ENCODE measurements around the gene CLOCK.

Gene CLOCK

DNA sequence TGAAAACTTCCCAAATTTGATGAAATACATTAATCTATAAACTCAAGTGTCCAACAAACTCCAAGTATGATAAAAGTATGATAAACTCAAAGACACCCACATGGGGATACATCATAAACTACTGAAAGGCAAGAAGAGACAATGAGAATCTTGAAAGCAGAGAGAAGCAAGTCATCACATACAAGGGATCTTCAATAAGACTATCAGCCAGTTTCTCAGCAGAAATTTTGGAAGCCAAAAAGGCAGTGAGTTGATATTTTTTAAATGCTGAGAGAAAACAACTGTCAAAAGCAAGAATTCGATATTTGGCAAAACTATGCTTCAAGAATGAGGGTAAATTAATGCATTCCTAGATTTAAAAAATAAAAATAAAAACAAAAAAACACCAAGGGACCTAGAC is 28.8 kb upstream of the CLOCK start:
- H3K36me3 ChIP-seq (ENCODE audit: control insufficient read depth in 2 of 2, insufficient read depth in 1 of 2, low read length in 2 of 2), result no peaks in the 10 kb centered on the region
- no peaks in the 10 kb centered on the region for H3K4me1 ChIP-seq (ENCODE audit: control insufficient read depth, insufficient read depth, low read length)
- no peaks in the 10 kb centered on the region for H3K9me3 ChIP-seq (ENCODE audit: control insufficient read depth, insufficient read depth, low read depth, low read length)
- no peak overlapping the region for H3K27ac ChIP-seq (ENCODE audit: extremely low read depth, low read depth, low read length)
- POLR2A ChIA-PET, result no interaction called here
- no peak overlapping the region for H3K4me3 ChIP-seq (ENCODE audit: low read depth, low read length)
- CTCF ChIA-PET, result no interaction called here
- TF ChIP-seq TRIM28 (IDR thresholded peaks at IDR 0.05; ENCODE audit: borderline replicate concordance, low read length) (peak; percentile 85; the same call in 1 of the 2 replicates), ZNF354C (tag by site-specific recombination; IDR thresholded peaks at IDR 0.05; ENCODE audit: borderline replicate concordance, low read depth) (no peak), ZNF211 (tag by site-specific recombination; IDR thresholded peaks at IDR 0.05; ENCODE audit: low read depth) (no peak), REPIN1 (tag by site-specific recombination; IDR thresholded peaks at IDR 0.05; ENCODE audit: low read depth) (no peak), ZNF791 (tag by site-specific recombination; IDR thresholded peaks at IDR 0.05) (peak; percentile 98), SETDB1 (IDR thresholded peaks at IDR 0.05; ENCODE audit: insufficient read length, low read length) (peak; percentile 85), ZNF571 (tag by site-specific recombination; IDR thresholded peaks at IDR 0.05) (no peak), ZNF266 (tag by site-specific recombination; IDR thresholded peaks at IDR 0.05; ENCODE audit: low read depth) (no peak), FEZF1 (tag by site-specific recombination; IDR thresholded peaks at IDR 0.05) (no peak)
- TF ChIP-seq, protein P1, sequence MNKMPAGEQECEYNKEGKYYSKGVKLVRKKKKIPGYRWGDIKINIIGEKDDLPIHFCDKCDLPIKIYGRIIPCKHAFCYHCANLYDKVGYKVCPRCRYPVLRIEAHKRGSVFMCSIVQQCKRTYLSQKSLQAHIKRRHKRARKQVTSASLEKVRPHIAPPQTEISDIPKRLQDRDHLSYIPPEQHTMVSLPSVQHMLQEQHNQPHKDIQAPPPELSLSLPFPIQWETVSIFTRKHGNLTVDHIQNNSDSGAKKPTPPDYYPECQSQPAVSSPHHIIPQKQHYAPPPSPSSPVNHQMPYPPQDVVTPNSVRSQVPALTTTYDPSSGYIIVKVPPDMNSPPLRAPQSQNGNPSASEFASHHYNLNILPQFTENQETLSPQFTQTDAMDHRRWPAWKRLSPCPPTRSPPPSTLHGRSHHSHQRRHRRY (tag by site-specific recombination; IDR thresholded peaks at IDR 0.05), result no peak
- TF ChIP-seq, protein P2, sequence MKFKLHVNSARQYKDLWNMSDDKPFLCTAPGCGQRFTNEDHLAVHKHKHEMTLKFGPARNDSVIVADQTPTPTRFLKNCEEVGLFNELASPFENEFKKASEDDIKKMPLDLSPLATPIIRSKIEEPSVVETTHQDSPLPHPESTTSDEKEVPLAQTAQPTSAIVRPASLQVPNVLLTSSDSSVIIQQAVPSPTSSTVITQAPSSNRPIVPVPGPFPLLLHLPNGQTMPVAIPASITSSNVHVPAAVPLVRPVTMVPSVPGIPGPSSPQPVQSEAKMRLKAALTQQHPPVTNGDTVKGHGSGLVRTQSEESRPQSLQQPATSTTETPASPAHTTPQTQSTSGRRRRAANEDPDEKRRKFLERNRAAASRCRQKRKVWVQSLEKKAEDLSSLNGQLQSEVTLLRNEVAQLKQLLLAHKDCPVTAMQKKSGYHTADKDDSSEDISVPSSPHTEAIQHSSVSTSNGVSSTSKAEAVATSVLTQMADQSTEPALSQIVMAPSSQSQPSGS (tag by site-specific recombination; IDR thresholded peaks at IDR 0.05; ENCODE audit: low read depth), result no peak

DNA sequence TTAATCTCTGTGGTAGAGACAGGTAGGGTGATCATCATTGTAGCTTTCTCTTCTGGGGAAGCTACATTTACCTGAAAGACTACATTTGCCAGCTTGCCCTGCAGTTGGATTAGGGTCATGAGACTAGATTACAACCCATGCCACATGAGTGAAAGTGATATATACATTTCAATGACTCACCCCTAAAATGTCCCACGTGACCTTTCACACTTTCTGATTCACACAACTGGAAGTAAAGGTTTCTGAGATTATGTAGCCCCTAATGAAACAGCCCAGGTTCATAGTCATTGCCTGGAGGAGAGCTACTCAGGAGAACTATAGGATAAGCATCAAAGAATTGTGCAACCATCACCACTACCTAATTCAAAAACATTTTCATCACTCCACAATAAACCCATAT is 27.5 kb upstream of the CLOCK start:
- TF ChIP-seq ZXDB (tag by site-specific recombination; IDR thresholded peaks at IDR 0.05) (no peak), ZNF555 (tag by site-specific recombination; conservative IDR thresholded peaks at IDR 0.05) (no peak)
- H3K9me3 ChIP-seq (ENCODE audit: control insufficient read depth, insufficient read depth, low read depth, low read length), result no peaks in the 10 kb centered on the region
- ChIA-PET CTCF (no interaction called here), POLR2A (no interaction called here)
- no peak overlapping the region for H3K4me3 ChIP-seq (ENCODE audit: low read depth, low read length)
- no peaks in the 10 kb centered on the region for H3K36me3 ChIP-seq (ENCODE audit: control insufficient read depth in 2 of 2, insufficient read depth in 1 of 2, low read length in 2 of 2)
- no peaks in the 10 kb centered on the region for H3K4me1 ChIP-seq (ENCODE audit: control insufficient read depth, insufficient read depth, low read length)
- no peak overlapping the region for H3K27ac ChIP-seq (ENCODE audit: extremely low read depth, low read depth, low read length)

DNA sequence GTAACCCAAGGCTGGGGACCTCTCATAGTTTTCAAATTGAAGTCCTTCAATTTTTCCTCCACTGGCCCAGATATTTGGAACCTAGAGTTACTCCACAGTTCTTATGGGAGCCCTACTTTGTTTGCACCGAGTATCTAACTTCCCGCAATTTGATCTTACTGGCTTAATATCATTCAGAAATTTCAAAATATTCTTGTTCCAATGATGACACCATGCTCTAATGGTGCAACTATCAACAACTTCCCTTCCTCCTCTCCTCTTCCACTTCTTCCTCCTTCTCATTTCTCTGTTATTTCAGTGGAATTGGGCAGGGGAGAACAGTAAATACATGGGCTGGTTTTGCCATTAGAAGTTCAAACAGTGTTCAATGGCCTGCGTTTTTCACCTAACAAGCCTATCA is 25.1 kb upstream of the CLOCK start:
- no peak overlapping the region for H3K4me3 ChIP-seq (ENCODE audit: low read depth, low read length)
- ChIA-PET POLR2A (no interaction called here), CTCF (no interaction called here)
- no peak for TF ChIP-seq ZNF664 (tag by site-specific recombination; IDR thresholded peaks at IDR 0.05)
- no peak overlapping the region for H3K27ac ChIP-seq (ENCODE audit: extremely low read depth, low read depth, low read length)
- H3K9me3 ChIP-seq (ENCODE audit: control insufficient read depth, insufficient read depth, low read depth, low read length), result no peaks in the 10 kb centered on the region
- H3K36me3 ChIP-seq (ENCODE audit: control insufficient read depth in 2 of 2, insufficient read depth in 1 of 2, low read length in 2 of 2), result no peaks in the 10 kb centered on the region
- H3K4me1 ChIP-seq (ENCODE audit: control insufficient read depth, insufficient read depth, low read length), result no peaks in the 10 kb centered on the region

DNA sequence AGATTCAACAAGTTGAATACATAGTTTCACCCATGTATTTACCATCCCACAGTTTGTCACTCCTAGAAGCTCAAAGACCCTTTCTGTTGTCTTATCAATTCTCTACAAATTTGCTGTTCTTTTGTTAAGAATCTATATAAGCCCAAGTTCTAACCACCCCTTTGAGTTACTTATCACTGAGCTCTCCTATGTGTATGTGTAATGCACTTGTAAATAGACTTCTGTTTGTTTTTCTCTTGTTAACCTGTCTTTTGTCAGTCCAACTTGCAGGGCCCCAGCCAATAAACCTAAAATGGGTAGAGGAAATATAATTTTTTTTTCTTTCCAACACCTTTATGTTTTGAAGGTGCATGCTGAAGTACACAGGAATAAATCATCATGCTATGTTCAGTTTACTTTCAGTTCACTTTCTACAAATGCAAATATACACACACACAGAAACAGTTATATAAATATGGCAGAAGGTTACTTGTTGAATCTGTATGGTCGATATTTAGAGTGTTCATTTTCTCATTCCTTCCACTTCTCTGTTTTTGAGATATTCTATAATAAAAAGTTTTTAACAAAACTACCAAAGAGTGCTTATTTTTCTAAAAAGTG is 22.3 kb upstream of the CLOCK start:
- no peak overlapping the region for H3K27ac ChIP-seq (ENCODE audit: extremely low read depth, low read depth, low read length)
- TF ChIP-seq ZNF302 (tag by site-specific recombination; IDR thresholded peaks at IDR 0.05; ENCODE audit: low read depth), result no peak
- TF ChIP-seq ZNF211 (tag by site-specific recombination; IDR thresholded peaks at IDR 0.05; ENCODE audit: low read depth), result no peak
- TF ChIP-seq ZNF354C (tag by site-specific recombination; IDR thresholded peaks at IDR 0.05; ENCODE audit: borderline replicate concordance, low read depth), result no peak
- TF ChIP-seq ZSCAN16 (tag by site-specific recombination; IDR thresholded peaks at IDR 0.05), result no peak
- TF ChIP-seq ZNF266 (tag by site-specific recombination; IDR thresholded peaks at IDR 0.05; ENCODE audit: low read depth), result no peak
- TF ChIP-seq KLF1 (tag by site-specific recombination; IDR thresholded peaks at IDR 0.05), result no peak
- TF ChIP-seq ZNF214 (tag by site-specific recombination; IDR thresholded peaks at IDR 0.05; ENCODE audit: borderline replicate concordance), result no peak
- H3K9me3 ChIP-seq (ENCODE audit: control insufficient read depth, insufficient read depth, low read depth, low read length), result no peaks in the 10 kb centered on the region
- no peaks in the 10 kb centered on the region for H3K36me3 ChIP-seq (ENCODE audit: control insufficient read depth in 2 of 2, insufficient read depth in 1 of 2, low read length in 2 of 2)
- no peaks in the 10 kb centered on the region for H3K4me1 ChIP-seq (ENCODE audit: control insufficient read depth, insufficient read depth, low read length)
- POLR2A ChIA-PET, result no interaction called here
- CTCF ChIA-PET, result interaction anchor here (0.6 to 1.4 kb wide), 2 partner anchors 10 to 12 kb away, joined by 3 to 4 read pairs; no protein-coding TSS in a partner anchor
- H3K4me3 ChIP-seq (ENCODE audit: low read depth, low read length), result no peak overlapping the region

Measured in HEK293 (cell line).